Measurements from ENCODE around the gene ST8SIA6.

DNA sequence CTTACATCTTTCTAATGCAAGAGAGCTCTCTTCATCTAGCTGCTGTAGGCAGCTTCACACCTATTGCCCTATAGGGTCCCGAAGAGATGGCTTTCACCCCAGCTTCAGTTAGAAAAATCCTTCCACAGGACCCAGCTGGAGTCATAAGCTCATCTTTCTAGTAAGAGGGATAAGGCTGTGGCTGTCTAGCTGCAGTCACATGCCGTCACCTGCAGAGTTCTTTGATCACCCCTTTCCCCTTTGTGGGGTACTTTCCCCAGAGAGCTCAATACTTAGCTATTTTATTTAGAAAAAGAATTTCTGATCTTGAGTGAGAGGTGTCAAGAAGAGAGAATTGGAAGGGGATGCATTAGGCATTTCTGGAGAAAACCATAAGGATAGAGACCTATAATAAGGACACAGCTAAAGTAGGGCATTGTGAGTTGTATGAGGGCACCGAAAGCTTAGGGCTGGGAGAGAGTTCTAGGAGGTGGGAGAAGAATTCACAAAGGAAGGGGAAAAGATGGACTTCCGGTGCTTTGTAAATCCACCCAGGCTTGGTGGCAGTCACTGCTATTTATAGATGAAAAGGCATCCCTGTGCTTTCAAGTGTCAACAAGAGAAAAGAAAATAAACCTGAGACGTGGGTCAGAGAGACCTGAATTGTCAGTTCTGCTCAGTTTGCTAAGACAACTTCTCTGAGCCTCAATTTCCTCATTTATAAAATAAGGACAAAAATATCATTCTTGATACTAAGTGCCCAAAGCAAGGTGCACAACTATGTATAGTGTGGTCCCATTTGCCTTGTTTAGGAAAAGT is 11.1 kb upstream of the ST8SIA6 start:
- TF ChIP-seq, protein P1, sequence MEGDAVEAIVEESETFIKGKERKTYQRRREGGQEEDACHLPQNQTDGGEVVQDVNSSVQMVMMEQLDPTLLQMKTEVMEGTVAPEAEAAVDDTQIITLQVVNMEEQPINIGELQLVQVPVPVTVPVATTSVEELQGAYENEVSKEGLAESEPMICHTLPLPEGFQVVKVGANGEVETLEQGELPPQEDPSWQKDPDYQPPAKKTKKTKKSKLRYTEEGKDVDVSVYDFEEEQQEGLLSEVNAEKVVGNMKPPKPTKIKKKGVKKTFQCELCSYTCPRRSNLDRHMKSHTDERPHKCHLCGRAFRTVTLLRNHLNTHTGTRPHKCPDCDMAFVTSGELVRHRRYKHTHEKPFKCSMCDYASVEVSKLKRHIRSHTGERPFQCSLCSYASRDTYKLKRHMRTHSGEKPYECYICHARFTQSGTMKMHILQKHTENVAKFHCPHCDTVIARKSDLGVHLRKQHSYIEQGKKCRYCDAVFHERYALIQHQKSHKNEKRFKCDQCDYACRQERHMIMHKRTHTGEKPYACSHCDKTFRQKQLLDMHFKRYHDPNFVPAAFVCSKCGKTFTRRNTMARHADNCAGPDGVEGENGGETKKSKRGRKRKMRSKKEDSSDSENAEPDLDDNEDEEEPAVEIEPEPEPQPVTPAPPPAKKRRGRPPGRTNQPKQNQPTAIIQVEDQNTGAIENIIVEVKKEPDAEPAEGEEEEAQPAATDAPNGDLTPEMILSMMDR (IDR thresholded peaks at IDR 0.05; ENCODE audit: insufficient read depth, low read length, poor library complexity, severe bottlenecking): no peak
- TF ChIP-seq EZH2phosphoT487 (conservative IDR thresholded peaks at IDR 0.05; ENCODE audit: low read length): no peak

Measured in SU-DHL-6 (cell line).